LNCaP clone FGC (cell line): ENCODE data around the gene PHYHIPL.

Source experiments
- DNase-seq: peaks from one replicate; pipeline ENCODE4 v3.0.0-alpha.2; 2011; ENCODE audit warnings: low read depth
- H3K4me3 ChIP-seq: 2 replicates; pipeline ENCODE4 v1.5.1; 2011; ENCODE audit warnings: mild to moderate bottlenecking, low read depth, low read length, control low read depth
- TF ChIP-seq, protein P1 (sequence below): IDR thresholded peaks from 2 replicates; pipeline ENCODE4 v1.5.1; 2012; ENCODE audit warnings: mild to moderate bottlenecking; ENCODE audit not compliant: control insufficient read depth, insufficient read depth; ENCODE audit errors: extremely low read depth

PHYHIPL gene

DNA sequence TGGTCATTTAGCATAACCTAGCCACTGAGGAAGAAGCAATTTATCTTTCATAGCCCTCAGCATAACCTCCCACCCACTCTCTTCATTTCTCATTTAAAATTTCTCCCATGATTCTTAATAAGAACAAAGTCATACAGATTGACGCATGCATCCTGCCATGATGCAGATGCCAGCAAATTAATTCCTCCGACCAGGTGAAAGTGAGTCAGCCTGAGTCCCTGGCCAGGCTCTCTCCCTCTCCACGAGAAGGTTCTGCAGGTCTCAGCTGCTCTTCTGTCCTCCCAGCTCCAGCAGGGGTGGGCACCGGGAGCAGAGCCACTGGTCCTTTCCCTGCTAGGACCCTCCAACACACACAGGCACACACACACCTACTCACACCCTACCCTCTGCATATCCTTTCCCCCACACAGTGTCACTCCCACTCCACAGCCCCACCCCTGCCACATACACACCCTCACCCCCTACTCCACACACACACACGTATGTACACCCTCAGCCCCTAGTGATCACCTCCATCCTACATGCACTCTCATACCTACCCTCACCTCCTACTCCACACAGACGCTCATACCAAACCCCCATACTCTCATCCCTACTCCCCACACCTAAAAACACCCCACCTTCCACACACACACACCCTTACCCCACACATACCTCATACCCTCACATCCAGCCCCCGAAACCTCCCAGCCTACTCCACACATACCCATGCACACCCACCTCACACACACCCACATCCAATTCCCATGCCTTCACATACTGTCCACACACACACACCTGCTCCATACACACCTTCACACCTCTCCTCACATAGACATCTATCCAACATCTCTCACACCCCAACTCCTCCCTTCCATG, 107.9 kb downstream of the PHYHIPL start:
- no peak overlapping the region for H3K4me3 ChIP-seq
- no peak for DNase-seq
- TF ChIP-seq, protein P1, sequence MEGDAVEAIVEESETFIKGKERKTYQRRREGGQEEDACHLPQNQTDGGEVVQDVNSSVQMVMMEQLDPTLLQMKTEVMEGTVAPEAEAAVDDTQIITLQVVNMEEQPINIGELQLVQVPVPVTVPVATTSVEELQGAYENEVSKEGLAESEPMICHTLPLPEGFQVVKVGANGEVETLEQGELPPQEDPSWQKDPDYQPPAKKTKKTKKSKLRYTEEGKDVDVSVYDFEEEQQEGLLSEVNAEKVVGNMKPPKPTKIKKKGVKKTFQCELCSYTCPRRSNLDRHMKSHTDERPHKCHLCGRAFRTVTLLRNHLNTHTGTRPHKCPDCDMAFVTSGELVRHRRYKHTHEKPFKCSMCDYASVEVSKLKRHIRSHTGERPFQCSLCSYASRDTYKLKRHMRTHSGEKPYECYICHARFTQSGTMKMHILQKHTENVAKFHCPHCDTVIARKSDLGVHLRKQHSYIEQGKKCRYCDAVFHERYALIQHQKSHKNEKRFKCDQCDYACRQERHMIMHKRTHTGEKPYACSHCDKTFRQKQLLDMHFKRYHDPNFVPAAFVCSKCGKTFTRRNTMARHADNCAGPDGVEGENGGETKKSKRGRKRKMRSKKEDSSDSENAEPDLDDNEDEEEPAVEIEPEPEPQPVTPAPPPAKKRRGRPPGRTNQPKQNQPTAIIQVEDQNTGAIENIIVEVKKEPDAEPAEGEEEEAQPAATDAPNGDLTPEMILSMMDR = no peak

DNA sequence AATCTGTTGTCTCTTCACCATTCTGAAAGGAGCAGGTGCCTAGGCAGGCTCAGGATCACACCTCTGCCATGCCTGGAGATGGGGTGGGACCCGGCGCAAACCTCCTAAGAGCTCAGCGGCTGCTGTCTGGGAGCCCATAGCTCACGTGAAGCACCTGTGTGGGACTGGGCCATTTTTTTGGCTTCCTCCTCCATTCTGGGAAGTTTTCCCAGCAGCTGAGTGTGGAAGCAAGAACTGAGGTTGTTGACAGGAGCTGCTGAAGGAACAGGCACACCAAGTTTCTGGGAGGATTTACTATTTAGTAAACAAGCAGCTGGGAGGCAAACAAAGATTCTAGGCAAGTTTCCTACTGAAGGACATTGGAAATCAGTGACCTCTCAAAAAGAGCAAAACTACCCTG, 108.6 kb downstream of the PHYHIPL start:
- TF ChIP-seq, protein P1 = no peak
- 0 out of 2 replicates have a peak overlapping the region, but pooled peaks have one; percentile 1 for H3K4me3 ChIP-seq
- DNase-seq = peak; percentile 95

DNA sequence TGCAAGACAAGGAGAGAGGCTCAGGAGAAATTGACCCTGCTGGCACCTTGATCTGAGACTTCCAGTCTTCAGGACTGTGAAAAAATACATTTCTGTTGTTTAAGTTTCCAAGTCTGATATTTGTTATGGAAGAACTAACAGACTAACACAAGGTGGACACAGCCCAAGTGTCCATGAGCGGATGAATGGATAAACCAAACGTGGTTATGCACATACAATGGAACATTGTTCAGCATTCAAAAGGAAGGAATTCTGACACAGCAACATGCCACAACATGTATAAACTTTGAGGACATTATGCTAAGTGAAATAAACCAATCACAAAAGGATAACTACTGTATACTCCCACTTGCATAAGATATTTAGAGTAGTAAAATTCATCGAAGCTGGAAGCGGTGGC, 109.4 kb downstream of the PHYHIPL start:
- no peak overlapping the region for H3K4me3 ChIP-seq
- no peak for DNase-seq
- TF ChIP-seq, protein P1 = no peak

DNA sequence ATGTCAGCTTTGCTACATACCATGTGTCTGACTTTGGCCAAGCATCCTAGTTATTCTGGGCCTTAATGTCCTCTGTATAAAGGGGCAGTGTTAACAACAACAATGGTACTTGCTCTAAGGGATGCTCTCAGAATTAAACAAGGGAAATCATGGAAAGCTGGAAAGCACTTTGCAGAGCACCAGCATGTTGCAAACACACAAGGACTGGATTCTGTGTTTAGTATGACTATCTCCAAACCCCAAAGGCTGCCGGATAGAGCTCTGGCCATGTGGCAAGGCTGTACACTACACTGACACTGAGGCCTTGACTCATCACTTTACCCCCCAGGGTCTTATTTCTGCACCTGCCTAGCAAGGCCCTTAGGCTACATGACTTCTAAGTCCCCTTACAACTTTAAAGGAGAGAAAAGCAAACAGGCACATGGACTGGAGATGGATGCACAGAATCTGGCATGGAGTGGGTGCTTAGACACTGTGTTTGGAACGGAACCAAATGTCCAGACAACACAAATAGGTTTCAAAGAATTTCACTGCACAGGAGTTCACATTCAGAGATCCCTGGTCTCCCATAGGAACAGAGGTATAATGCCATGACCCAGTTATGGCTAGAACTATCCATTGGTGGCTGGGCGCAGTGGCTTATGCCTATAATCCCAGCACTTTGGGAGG, 111.3 kb downstream of the PHYHIPL start:
- no peak overlapping the region for H3K4me3 ChIP-seq
- no peak for DNase-seq
- TF ChIP-seq, protein P1 = no peak

DNA sequence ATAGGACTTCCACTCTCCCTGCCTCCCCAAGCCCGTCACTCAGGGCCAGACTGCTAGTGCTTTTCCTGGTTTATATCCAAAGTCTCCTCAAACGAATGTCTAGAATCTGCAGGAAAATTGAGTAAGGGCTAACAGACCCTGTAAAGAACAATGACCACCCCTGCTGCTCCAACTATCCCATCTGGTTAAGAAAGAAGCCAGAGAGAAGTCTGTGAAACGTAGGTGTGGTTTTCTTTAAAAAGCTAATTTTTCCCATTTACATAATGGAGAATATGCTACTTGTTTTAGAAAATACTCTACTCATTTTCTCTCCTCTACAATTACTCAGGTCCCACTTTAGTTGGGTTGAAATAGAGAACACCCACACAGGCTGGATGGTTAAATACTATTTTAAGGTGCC, 113.4 kb downstream of the PHYHIPL start:
- no peak for DNase-seq
- TF ChIP-seq, protein P1 = no peak
- H3K4me3 ChIP-seq = no peak overlapping the region

DNA sequence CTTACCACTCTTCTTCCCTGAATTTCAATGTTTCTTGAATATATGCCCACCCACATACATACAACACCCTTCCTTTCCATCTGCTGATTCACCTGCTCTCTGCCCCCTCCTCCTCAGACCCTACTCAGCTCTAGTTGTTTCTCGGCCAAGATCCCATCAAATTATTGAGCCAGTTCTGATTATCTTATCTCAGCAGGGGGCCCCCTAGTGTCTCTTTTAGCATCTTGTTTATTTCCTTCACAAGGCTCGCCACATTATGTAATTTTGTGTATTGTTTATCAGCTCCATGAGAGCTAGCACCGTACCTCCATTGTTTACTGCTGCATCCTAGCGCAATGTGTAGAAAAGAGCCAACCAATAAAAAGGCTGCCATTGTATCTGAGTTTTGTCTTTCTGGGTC, 114.0 kb downstream of the PHYHIPL start:
- TF ChIP-seq, protein P1 = no peak
- DNase-seq = no peak
- H3K4me3 ChIP-seq = no peak overlapping the region
